BE2C (cell line): ENCODE results near the gene ANGPTL4.
"Not testable (repeated sequence)": the region's sequence is repeated elsewhere in the genome, so short reads cannot be mapped to it uniquely, and the experiment has no call there.

Experiments
- DNase-seq: peaks from one replicate; pipeline ENCODE4 v3.0.0-alpha.2; 2020
- H3K27me3 ChIP-seq: fragments of 250-450 bp; sonication (Bioruptor Pico); 2 replicates; pipeline ENCODE4 v1.5.1; 2020; ENCODE audit warnings: mild to moderate bottlenecking
- H3K36me3 ChIP-seq: fragments of 250-450 bp; sonication (Bioruptor Pico); 2 replicates; pipeline ENCODE4 v1.5.1; 2020; ENCODE audit warnings: mild to moderate bottlenecking
- H3K4me1 ChIP-seq: fragments of 250-450 bp; sonication (Bioruptor Pico); 2 replicates; pipeline ENCODE4 v1.5.1; 2020
- H3K4me3 ChIP-seq: 2 replicates; pipeline ENCODE4 v1.5.1; 2011; ENCODE audit warnings: low read depth, low read length
- H3K9me3 ChIP-seq: fragments of 250-450 bp; sonication (Bioruptor Pico); 2 replicates; pipeline ENCODE4 v1.5.1; 2020
- TF ChIP-seq, protein P1 (sequence below): IDR thresholded peaks from 2 replicates; pipeline ENCODE4 v1.5.1; 2012; ENCODE audit warnings: mild to moderate bottlenecking, low read depth, low read length

ANGPTL4 gene

GRCh38 chr19:8338835-8339234, 25.1 kb upstream of the ANGPTL4 start:
- Histone ChIP-seq H3K4me3 (no peak overlapping the region), H3K4me1 (no peaks in the 10 kb centered on the region), H3K9me3 (0 out of 2 replicates have a peak, but pooled peaks cover 5% of the 10 kb centered on the region), H3K36me3 (no peaks in the 10 kb centered on the region), H3K27me3 (peaks cover 87% of the 10 kb centered on the region)
- no peak for DNase-seq
- TF ChIP-seq, protein P1, sequence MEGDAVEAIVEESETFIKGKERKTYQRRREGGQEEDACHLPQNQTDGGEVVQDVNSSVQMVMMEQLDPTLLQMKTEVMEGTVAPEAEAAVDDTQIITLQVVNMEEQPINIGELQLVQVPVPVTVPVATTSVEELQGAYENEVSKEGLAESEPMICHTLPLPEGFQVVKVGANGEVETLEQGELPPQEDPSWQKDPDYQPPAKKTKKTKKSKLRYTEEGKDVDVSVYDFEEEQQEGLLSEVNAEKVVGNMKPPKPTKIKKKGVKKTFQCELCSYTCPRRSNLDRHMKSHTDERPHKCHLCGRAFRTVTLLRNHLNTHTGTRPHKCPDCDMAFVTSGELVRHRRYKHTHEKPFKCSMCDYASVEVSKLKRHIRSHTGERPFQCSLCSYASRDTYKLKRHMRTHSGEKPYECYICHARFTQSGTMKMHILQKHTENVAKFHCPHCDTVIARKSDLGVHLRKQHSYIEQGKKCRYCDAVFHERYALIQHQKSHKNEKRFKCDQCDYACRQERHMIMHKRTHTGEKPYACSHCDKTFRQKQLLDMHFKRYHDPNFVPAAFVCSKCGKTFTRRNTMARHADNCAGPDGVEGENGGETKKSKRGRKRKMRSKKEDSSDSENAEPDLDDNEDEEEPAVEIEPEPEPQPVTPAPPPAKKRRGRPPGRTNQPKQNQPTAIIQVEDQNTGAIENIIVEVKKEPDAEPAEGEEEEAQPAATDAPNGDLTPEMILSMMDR, result no peak

- Histone ChIP-seq H3K36me3 (no peaks in the 10 kb centered on the region), H3K4me1 (no peaks in the 10 kb centered on the region), H3K9me3 (0 out of 2 replicates have a peak, but pooled peaks cover 4% of the 10 kb centered on the region), H3K4me3 (no peak overlapping the region), H3K27me3 (peaks cover 81% of the 10 kb centered on the region)
- no peak for DNase-seq
- TF ChIP-seq, protein P1, result peak; percentile 28; the same call in 1 of the 2 replicates
These were observed 23.4 kb upstream of the ANGPTL4 start for GRCh38 chr19:8340341-8341096.

GRCh38 chr19:8341504-8341903, 22.5 kb upstream of the ANGPTL4 start:
- DNase-seq, H3K4me3 ChIP-seq, H3K9me3 ChIP-seq, H3K4me1 ChIP-seq, H3K36me3 ChIP-seq: not testable (repeated sequence)
- H3K27me3 ChIP-seq, result peaks cover 72% of the 10 kb centered on the region

DNA sequence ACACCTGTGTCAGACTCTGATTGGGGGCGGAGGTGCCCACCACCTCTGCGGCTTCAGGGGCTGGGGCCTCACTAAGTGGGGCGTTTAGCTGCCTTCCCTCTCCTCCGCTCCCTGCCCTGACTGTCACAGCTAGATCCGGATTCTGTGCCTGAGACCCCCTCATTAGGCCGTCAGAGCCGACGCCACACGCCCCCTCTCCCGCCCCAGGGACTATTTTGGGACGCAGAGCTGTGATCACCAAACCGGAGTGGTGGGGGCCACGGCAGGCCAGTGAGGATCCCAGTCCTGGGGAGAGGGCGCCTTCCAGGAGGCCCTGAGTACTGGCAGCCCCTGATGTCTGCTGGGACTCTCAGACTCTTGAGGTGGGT, 21.7 kb upstream of the ANGPTL4 start:
- Histone ChIP-seq H3K4me3 (no peak overlapping the region), H3K36me3 (no peaks in the 10 kb centered on the region), H3K9me3 (no peaks in the 10 kb centered on the region), H3K27me3 (peaks cover 68% of the 10 kb centered on the region), H3K4me1 (no peaks in the 10 kb centered on the region)
- DNase-seq, result no peak
- TF ChIP-seq, protein P1, result no peak

DNA sequence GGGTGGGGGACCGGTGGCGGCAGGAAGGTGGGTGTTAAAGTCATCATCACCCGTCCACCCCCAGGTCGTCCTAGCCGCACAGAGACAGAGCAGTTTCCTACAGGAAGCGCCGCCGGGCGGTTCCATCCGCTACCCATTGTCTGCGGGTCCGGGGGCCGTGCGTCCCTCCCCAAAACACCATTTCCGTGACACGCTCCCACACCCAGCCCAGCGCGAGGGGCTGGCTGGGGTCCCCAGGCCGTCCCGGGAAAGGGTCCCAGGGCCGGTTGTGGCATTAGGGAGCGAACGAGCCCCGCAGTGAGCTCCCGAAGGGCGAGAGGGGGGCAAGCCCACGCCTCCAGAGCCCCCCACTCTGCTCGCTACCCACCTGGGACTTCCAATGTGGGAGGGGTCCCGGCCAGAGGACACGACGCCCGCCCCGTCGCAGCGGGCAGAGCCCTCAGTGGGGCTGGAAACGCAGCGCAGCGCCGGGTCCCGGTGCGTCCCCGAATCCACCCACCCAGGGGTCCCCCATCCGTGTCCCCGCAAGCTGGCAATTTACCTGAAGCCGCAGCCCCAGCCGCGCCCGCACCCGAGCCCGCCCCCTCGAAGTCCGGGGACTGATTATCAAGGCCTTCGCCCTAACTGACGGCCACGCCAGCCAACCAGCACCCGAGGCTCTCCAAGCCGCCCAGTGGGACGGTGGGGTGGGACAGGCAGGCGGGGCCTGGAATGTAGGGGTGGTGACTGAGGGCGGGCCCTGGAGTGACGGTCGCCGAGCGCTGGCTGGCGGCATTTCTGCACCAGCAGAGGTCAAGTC, 21.1 kb upstream of the ANGPTL4 start, which contains the start of gene KANK3:
Gene KANK3 (minus strand): TSS at position 579 of the 799 bp plus-strand sequence. CDS start 5,434 bp downstream, outside the sequence.
- DNase-seq, result peak; percentile 96
- H3K4me3 ChIP-seq, result peak within 1 kb of the TSS; percentile 31; the same call in 1 of the 2 replicates
- H3K9me3 ChIP-seq, result no peaks in the 10 kb centered on the region
- H3K4me1 ChIP-seq, result no peaks in the 10 kb centered on the region; the same call in 1 of the 2 replicates
- no peaks in the 10 kb centered on the region for H3K36me3 ChIP-seq
- H3K27me3 ChIP-seq, result peaks cover 62% of the 10 kb centered on the region
- TF ChIP-seq, protein P1, result no peak

GRCh38 chr19:8343483-8343844, 20.5 kb upstream of the ANGPTL4 start:
- TF ChIP-seq, protein P1, result no peak
- Histone ChIP-seq H3K36me3 (no peaks in the 10 kb centered on the region), H3K4me3 (no peak overlapping the region), H3K4me1 (no peaks in the 10 kb centered on the region; the same call in 1 of the 2 replicates), H3K9me3 (no peaks in the 10 kb centered on the region), H3K27me3 (peaks cover 56% of the 10 kb centered on the region)
- DNase-seq, result no peak

GRCh38 chr19:8349629-8350372, 14.2 kb upstream of the ANGPTL4 start:
- H3K4me1 ChIP-seq, H3K4me3 ChIP-seq, H3K9me3 ChIP-seq, H3K36me3 ChIP-seq, DNase-seq: not testable (repeated sequence)
- peaks cover 28% of the 10 kb centered on the region for H3K27me3 ChIP-seq
